SIG-M5 (cell line): ENCODE results near the gene FMN1.

ENCODE experiments used
- DNase-seq: peaks from one replicate; lab custom pipeline; 2025; lab: John Stamatoyannopoulos, UW

The FMN1 gene

GRCh38 chr15:33124811-33125210 lies 69.7 kb downstream of the FMN1 start:
- no peak for DNase-seq

- DNase-seq: no peak
Observed at GRCh38 chr15:33124279-33124678, 70.2 kb downstream of the FMN1 start.

- no peak for DNase-seq
Observed at GRCh38 chr15:33119865-33120264, 74.6 kb downstream of the FMN1 start.

GRCh38 chr15:33119273-33119672 lies 75.2 kb downstream of the FMN1 start:
- DNase-seq: no peak

- DNase-seq: no peak
Observed at GRCh38 chr15:33116198-33116597, 78.3 kb downstream of the FMN1 start.

GRCh38 chr15:33115191-33115861 lies 79.2 kb downstream of the FMN1 start:
- DNase-seq: no peak

GRCh38 chr15:33114374-33114717 lies 80.2 kb downstream of the FMN1 start:
- no peak for DNase-seq

GRCh38 chr15:33113666-33114373 lies 80.7 kb downstream of the FMN1 start:
- DNase-seq: no peak

GRCh38 chr15:33112541-33113105 lies 81.9 kb downstream of the FMN1 start:
- no peak for DNase-seq

GRCh38 chr15:33111041-33111451 lies 83.5 kb downstream of the FMN1 start:
- no peak for DNase-seq

GRCh38 chr15:33109345-33109744 lies 85.2 kb downstream of the FMN1 start:
- DNase-seq: no peak

- DNase-seq: no peak
Observed at GRCh38 chr15:33108518-33108917, 86.0 kb downstream of the FMN1 start.

GRCh38 chr15:33107950-33108349 lies 86.6 kb downstream of the FMN1 start:
- no peak for DNase-seq

GRCh38 chr15:33104212-33104611 lies 90.3 kb downstream of the FMN1 start:
- no peak for DNase-seq

- no peak for DNase-seq
Observed at GRCh38 chr15:33101036-33101435, 93.5 kb downstream of the FMN1 start.

- DNase-seq: no peak
Observed at GRCh38 chr15:33100314-33100713, 94.2 kb downstream of the FMN1 start.

- DNase-seq: no peak
Observed at GRCh38 chr15:33099739-33100138, 94.8 kb downstream of the FMN1 start.

- DNase-seq: no peak
Observed at GRCh38 chr15:33099213-33099612, 95.3 kb downstream of the FMN1 start.

- DNase-seq: no peak
Observed at GRCh38 chr15:33098094-33099058, 96.1 kb downstream of the FMN1 start.

GRCh38 chr15:33096134-33096533 lies 98.4 kb downstream of the FMN1 start:
- no peak for DNase-seq

- DNase-seq: no peak
Observed at GRCh38 chr15:33095641-33096040, 98.9 kb downstream of the FMN1 start.

GRCh38 chr15:33094336-33094735 lies 100.2 kb downstream of the FMN1 start:
- no peak for DNase-seq
